Bone marrow (tissue), 2 donors: ENCODE data around the gene PCGF6.

Experiments
- DNase-seq, 2 donors: peaks; one replicate each; lab custom pipeline; 2025; lab: John Stamatoyannopoulos, UW

Gene PCGF6

GRCh38 chr10:103256613-103257012 is 94.3 kb downstream of the PCGF6 start:
- DNase-seq: no peak

GRCh38 chr10:103254538-103255325 is 96.2 kb downstream of the PCGF6 start:
- no peak for DNase-seq

DNA sequence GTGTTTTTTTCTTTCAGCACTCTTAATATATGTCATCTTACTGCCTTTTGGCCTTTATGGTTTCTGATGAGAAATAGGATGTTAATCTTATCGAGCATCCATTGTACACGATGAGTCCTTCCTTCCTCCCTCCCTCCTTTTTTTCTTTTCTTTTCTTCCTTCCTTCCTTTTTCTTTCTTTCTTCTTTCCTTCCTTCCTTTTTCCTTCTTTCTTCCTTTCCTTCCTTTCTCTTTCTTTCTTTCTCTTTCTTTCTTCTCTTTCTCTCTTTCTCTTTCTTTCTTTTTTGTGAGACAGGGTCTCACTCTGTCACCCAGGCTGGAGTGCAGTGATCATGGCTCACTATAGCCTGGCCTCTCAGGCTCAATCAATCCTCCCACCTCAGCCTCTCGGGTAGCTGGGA is 96.8 kb downstream of the PCGF6 start:
- DNase-seq: no peak
